Ascending aorta (tissue), 2 donors: Measurements from ENCODE around the gene FRMD4A. TPM values are rescaled to one million over a fixed set of nuclear protein-coding genes. Genes with fewer than 3 reads are reported as not detected.

Source experiments
- DNase-seq, 2 donors: peaks; one replicate each; pipeline ENCODE4 v3.0.0-alpha.2; 2019; ENCODE audit warnings: low spot score in 2 of 2
- H3K27ac ChIP-seq, 2 donors: fragments of 200-600 bp; sonication (generic); one replicate each; pipeline ENCODE4 v1.5.1; 2016 to 2017; ENCODE audit warnings: mild to moderate bottlenecking in 1 of 2
- H3K27me3 ChIP-seq: fragments of 200-600 bp; sonication (generic); one replicate; pipeline ENCODE4 v1.5.1; 2017
- H3K36me3 ChIP-seq, 2 donors: fragments of 200-600 bp; sonication (generic); one replicate each; pipeline ENCODE4 v1.5.1; 2016
- H3K4me1 ChIP-seq, 2 donors: fragments of 200-600 bp; sonication (generic); one replicate each; pipeline ENCODE4 v1.5.1; 2016 to 2017; ENCODE audit warnings: mild to moderate bottlenecking in 1 of 2
- H3K4me3 ChIP-seq, 2 donors: fragments of 200-600 bp; sonication (generic); one replicate each; pipeline ENCODE4 v1.5.1; 2016 to 2017; ENCODE audit warnings: mild to moderate bottlenecking in 1 of 2
- H3K9me3 ChIP-seq, 2 donors: fragments of 200-600 bp; sonication (generic); one replicate each; pipeline ENCODE4 v1.5.1; 2016
- intact Hi-C: fragments of 100-400 bp; cut with DNase I; formaldehyde crosslinking; loops from one replicate; pipeline ENCODE4 v1.15.1; 2023
- total RNA-seq: library from RNA; depleted of rRNA; stranded (reverse); fragments of >200 nt; gene quantifications from one replicate; pipeline ENCODE4 v1.1.0, GENCODE V29; 2016
- TF ChIP-seq, protein P1 (sequence below), 3 experiments: fragments of 200-600 bp in 2 of 3; fragments of 450-650 bp in 1 of 3; sonication (generic) in 2 of 3; IDR thresholded peaks; one replicate each; pipeline ENCODE4 v1.5.1; 2016 to 2019; ENCODE audit warnings: antibody characterized with exemption in 3 of 3, mild to moderate bottlenecking in 1 of 3, moderate library complexity in 1 of 3

FRMD4A gene
- total RNA-seq, 1 donor from 2014 or later = 108 TPM

DNA sequence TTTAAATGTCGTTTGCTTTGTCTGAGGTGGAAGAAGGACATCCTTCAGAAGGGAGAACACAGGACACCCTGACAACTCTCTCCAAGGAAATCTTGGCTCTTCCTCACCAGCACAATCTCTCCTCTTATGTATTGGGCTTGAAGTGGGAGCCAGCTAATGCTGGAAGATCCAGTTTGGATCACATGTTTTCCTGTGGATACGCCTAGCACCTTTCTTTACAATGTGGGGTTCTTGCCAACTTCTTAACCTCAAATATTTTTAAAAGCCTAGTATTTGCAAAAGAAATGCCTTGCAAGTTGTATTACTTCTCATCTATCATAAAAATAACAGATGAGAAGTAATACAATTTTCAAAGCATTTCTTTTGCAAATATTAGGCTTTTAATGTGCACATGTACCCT is 76.4 kb downstream of the FRMD4A start:
- H3K4me3 ChIP-seq = no peak overlapping the region
- no peaks in the 10 kb centered on the region for H3K27me3 ChIP-seq
- no peak for DNase-seq
- H3K27ac ChIP-seq = no peak overlapping the region
- H3K36me3 ChIP-seq = no peaks in the 10 kb centered on the region
- intact Hi-C loops = no loop called here
- no peaks in the 10 kb centered on the region for H3K4me1 ChIP-seq
- no peaks in the 10 kb centered on the region for H3K9me3 ChIP-seq
- TF ChIP-seq, protein P1, sequence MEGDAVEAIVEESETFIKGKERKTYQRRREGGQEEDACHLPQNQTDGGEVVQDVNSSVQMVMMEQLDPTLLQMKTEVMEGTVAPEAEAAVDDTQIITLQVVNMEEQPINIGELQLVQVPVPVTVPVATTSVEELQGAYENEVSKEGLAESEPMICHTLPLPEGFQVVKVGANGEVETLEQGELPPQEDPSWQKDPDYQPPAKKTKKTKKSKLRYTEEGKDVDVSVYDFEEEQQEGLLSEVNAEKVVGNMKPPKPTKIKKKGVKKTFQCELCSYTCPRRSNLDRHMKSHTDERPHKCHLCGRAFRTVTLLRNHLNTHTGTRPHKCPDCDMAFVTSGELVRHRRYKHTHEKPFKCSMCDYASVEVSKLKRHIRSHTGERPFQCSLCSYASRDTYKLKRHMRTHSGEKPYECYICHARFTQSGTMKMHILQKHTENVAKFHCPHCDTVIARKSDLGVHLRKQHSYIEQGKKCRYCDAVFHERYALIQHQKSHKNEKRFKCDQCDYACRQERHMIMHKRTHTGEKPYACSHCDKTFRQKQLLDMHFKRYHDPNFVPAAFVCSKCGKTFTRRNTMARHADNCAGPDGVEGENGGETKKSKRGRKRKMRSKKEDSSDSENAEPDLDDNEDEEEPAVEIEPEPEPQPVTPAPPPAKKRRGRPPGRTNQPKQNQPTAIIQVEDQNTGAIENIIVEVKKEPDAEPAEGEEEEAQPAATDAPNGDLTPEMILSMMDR (IDR thresholded peaks at IDR 0.05) = no peak

DNA sequence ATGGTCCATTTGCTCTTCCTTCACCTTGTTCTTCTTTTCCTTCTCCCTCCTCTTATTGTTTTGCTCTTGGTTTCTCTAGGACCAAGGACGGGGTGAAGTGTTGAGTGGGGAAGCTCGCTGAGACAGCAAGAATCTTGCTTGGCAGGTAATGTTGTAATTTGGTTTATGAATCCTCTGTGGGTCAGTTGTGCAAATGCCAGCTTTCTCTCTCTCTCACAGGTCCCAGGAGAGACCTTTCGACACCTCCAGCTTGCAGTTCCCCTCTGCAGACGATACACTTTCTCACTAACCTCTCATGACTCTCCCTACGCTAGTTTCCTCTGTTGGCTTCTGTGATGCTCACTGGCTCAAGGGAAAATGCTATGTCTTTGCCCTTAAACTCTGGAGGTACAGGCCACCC is 77.0 kb downstream of the FRMD4A start:
- no peaks in the 10 kb centered on the region for H3K27me3 ChIP-seq
- H3K4me3 ChIP-seq = no peak overlapping the region
- TF ChIP-seq, protein P1 (IDR thresholded peaks at IDR 0.05) = no peak
- DNase-seq = no peak
- no peaks in the 10 kb centered on the region for H3K4me1 ChIP-seq
- intact Hi-C loops = no loop called here
- no peaks in the 10 kb centered on the region for H3K36me3 ChIP-seq
- no peak overlapping the region for H3K27ac ChIP-seq
- no peaks in the 10 kb centered on the region for H3K9me3 ChIP-seq

DNA sequence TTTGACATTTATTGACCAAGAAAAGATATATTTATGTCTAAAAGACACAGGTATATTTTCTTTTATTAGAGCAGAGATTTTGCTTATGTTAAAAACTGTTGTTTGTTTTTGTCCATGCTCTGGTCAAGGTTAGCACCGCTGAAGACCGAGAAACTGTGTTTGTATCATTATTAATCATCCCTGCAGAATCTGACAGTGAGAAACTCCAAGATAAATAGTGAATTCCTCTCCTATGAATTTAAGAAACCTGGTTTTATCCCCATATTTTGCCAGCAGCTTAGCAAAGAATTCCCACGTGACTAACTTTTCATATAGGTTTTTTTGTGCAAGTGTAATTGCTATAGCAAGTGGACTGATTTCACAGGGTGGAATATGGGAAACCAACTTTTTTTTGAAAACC is 77.6 kb downstream of the FRMD4A start:
- Histone ChIP-seq H3K27ac (no peak overlapping the region), H3K27me3 (no peaks in the 10 kb centered on the region), H3K9me3 (no peaks in the 10 kb centered on the region), H3K4me3 (no peak overlapping the region), H3K36me3 (no peaks in the 10 kb centered on the region), H3K4me1 (no peaks in the 10 kb centered on the region)
- intact Hi-C loops = no loop called here
- no peak for DNase-seq
- TF ChIP-seq, protein P1 (IDR thresholded peaks at IDR 0.05) = no peak

DNA sequence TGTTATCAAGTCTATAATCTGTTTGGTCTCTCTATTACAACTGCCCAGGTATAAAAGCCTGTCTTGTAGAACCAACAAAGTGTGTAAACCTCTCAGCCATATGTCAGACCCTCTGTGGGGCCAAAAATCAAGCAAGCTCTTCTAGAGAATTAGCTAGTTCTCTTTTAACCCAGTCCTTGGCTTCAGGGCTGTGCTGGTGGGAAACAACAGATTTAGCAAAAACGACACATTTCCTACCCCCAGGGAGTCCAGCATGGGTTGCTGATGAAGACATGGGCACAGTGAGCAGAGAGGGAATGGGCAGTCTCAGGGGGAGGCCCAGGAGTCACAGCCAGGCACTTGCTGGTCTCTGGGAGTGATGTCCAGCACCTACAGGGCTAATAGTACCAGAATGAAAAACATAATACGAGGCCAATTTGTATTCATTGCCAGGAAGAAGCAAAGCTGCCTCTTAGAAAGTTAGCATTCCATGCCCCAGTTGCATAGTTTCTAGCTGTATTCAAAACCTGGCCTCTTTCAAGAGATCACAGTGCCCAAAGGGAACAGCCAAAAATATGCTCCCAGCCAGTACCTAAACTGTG is 80.1 kb downstream of the FRMD4A start:
- Histone ChIP-seq H3K27me3 (no peaks in the 10 kb centered on the region), H3K4me1 (no peaks in the 10 kb centered on the region), H3K36me3 (no peaks in the 10 kb centered on the region), H3K4me3 (no peak overlapping the region), H3K27ac (no peak overlapping the region), H3K9me3 (no peaks in the 10 kb centered on the region)
- no peak for DNase-seq
- intact Hi-C loops = no loop called here
- TF ChIP-seq, protein P1 (IDR thresholded peaks at IDR 0.05) = no peak

DNA sequence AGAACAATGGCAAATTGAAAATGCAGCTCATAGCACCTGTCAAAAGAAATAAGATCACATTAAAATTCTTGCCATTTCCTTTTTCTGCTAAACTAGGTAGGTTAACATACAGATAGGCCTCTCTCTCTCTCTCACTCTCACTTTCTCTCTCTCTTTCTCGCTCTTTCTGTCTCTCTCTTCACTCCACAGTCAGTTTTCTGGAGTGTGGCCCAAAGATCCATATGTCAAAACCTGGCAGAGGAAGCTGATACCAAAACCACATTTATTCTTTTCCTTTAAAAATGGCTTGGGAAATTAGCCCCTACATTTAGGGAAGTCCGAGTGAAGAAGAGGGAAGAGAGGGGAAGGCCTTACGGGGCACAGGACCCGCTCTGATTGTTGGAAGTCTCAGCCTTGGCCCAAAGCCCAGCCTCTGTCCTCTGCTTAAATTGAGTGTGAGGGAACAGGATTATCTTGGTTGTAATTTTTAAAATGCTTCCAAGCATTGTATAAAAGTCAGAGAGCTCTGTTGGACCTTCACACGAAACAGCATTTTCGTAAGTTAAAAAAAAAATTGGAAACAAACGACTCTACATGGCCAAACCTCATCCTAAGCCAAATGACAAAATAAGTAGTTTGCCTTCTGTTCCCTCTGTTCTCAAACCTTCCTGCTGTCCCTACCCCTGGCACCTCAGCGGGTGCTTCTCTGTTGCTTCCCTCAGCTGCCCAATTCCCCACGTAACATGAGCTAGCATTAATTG is 83.2 kb downstream of the FRMD4A start:
- no peaks in the 10 kb centered on the region for H3K9me3 ChIP-seq
- TF ChIP-seq, protein P1 (IDR thresholded peaks at IDR 0.05) = no peak
- no peak overlapping the region for H3K27ac ChIP-seq
- no peaks in the 10 kb centered on the region for H3K36me3 ChIP-seq
- H3K4me1 ChIP-seq = no peaks in the 10 kb centered on the region
- H3K4me3 ChIP-seq = no peak overlapping the region
- no peaks in the 10 kb centered on the region for H3K27me3 ChIP-seq
- intact Hi-C loops = no loop called here
- no peak for DNase-seq
